GM18520 (cell line): ENCODE data around the gene CFD.
"Not testable (repeated sequence)": the region's sequence is repeated elsewhere in the genome, so short reads cannot be mapped to it uniquely, and the experiment has no call there.

ENCODE experiments used
- ATAC-seq: cut with Tn5 transposase; IDR thresholded peaks from one replicate; pipeline ENCODE4 v1.9.1; 2021; ENCODE audit not compliant: unreplicated experiment

The CFD gene

DNA sequence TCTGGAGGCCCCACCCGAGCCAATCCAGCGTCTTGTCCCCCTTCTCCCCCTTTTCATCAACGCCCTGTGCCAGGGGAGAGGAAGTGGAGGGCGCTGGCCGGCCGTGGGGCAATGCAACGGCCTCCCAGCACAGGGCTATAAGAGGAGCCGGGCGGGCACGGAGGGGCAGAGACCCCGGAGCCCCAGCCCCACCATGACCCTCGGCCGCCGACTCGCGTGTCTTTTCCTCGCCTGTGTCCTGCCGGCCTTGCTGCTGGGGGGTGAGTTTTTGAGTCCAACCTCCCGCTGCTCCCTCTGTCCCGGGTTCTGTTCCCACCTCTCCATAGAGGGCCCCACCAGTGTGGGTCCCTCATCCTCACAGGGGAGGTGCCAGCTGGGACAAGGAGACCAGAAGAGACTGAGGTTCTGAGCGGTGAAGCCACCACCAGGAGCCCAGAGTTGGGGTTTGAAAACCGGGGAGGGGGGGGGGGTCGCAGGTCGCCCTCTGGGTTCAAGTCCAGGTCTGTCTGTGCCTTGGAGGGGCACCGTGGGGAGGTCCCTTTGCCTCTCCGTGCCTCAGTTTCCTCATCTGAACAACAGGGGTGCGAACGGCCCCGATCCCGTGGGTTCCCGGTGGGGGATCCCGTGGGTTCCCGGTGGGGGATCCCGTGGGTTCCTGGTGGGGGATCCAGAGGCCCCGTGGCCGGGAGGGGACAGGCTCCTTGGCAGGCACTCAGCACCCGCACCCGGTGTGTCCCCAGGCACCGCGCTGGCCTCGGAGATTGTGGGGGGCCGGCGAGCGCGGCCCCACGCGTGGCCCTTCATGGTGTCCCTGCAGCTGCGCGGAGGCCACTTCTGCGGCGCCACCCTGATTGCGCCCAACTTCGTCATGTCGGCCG, 7.1 kb upstream of the CFD start, which contains the start of gene ELANE:
ELANE (plus strand) TSS at position 168 of the 878 bp plus-strand sequence; CDS start at position 194, 26 bp downstream.
- no peak for ATAC-seq

DNA sequence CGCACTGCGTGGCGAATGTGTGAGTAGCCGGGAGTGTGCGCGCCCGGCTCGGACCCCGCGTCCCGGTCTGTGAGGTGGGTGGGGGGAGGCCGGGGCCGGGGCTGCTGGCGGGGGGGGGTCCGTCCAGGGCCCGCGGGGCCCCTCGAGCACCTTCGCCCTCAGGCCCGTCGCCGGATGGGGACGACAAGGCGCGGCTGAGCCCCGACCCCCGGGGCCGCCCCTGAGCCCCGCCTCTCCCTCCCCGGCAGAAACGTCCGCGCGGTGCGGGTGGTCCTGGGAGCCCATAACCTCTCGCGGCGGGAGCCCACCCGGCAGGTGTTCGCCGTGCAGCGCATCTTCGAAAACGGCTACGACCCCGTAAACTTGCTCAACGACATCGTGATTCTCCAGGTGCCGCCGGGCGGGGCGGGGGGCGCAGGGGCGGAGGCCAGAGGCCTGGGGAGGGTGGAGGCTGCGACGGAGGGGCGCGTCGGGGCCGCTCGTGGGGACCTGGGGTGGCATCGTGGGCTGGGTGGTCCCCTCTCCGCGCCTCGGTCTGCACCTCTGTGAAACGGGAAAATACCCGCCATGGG, 6.4 kb upstream of the CFD start:
- ATAC-seq = no peak

DNA sequence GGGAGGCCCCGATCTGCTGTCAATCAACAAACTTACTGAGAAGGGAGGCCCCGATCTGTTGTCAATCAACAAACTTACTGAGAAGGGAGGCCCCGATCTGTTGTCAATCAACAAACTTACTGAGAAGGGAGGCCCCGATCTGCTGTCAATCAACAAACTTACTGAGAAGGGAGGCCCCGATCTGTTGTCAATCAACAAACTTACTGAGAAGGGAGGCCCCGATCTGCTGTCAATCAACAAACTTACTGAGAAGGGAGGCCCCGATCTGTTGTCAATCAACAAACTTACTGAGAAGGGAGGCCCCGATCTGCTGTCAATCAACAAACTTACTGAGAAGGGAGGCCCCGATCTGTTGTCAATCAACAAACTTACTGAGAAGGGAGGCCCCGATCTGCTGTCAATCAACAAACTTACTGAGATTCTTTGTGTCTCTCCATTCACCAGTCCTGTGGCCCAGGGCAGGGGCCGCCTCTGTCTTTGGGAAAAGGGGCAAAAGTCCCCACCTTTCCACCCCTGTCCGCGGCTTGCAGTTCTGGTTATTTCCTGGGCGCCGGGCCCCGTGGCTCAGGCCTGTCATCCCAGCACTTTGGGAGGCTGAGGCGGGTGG, 5.7 kb upstream of the CFD start:
- not testable (repeated sequence) for ATAC-seq

DNA sequence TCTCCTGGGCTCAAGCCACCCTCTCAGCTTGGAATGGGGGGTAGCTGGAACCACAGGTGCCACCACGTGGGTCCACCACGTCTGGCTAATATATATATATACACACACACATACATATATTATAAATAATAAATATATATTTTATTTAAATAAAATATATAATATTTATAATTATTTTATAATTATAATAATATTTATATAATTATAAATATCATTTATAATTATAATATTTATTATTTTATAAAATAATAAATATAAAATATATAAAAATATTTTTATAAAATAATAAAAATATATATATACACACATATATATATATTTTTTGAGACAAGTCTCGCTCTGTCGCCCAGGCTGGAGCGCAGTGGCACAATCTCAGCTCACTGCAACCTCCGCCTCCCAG, 4.9 kb upstream of the CFD start:
- ATAC-seq = no peak

DNA sequence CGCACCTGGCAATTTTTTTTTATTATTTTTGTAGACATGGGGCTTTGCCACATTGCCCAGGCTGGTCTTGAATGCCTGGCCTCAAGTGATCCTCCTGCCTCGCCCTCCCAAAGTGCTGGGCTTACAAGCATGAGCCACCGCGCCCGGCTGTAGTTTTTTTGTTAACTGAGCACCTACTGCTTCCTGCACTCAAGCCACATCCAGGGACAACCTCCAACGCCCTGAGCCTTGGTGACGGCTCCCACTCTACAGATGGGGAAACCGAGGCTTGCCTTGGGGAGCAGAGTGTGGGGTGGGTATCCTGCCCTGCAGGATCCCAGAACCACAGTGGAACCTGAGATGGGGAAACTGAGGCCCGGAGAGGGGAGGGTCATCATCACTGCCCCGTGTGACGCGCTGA, 4.3 kb upstream of the CFD start:
- ATAC-seq = no peak

DNA sequence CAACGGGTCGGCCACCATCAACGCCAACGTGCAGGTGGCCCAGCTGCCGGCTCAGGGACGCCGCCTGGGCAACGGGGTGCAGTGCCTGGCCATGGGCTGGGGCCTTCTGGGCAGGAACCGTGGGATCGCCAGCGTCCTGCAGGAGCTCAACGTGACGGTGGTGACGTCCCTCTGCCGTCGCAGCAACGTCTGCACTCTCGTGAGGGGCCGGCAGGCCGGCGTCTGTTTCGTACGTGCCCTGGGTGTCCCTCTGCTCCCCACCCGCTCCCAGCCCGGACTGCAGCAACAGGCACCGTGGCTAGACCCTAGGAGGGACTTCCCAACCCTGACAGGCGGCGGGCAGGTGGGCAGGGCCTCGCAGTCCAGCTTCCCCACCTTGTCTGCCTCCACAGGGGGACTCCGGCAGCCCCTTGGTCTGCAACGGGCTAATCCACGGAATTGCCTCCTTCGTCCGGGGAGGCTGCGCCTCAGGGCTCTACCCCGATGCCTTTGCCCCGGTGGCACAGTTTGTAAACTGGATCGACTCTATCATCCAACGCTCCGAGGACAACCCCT, 3.8 kb upstream of the CFD start:
- no peak for ATAC-seq

DNA sequence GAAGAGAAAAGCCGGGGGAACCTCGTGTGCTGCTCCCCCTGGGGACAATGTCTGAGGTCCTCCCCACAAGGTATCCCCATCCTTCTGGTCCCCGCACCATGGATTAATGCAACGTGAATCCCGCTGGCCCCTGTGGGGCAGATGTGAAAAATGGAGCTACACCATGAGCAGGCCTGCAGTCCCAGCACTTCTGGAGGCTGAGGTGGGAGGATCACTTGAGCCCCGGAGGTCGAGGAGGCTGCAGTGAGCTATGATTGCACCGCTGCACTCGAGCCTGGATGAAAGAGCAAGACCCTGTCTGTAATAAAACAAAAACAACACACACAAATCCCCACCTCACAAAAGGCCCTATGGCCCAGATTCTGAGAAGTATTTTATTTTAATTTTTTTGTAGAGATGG, 1.2 kb upstream of the CFD start:
- no peak for ATAC-seq

DNA sequence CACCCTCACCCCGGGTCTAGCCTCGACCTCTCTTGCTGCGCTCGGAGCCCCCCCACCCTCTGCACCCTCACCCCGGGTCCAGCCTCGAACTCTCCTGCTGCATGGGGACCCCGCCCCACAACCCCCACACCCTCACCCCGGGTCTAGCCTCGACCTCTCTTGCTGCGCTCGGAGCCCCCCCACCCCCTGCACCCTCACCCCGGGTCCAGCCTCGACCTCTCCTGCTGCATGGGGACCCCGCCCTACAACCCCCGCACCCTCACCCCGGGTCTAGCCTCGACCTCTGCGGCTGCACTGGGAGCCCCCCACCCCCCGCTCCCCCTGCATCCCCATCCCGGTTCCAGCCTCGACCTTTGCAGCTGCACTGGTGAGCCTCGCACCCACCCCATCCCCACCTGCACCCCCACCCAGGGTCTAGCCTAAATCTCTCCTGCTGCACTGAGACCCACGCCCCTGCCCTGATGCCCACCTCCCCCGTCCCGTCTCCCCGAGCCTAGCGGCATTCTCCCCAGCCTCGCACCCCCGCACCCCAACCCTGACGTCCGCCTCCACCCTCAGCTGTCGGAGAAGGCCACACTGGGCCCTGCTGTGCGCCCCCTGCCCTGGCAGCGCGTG, 1.8 kb downstream of the CFD start:
- no peak for ATAC-seq

DNA sequence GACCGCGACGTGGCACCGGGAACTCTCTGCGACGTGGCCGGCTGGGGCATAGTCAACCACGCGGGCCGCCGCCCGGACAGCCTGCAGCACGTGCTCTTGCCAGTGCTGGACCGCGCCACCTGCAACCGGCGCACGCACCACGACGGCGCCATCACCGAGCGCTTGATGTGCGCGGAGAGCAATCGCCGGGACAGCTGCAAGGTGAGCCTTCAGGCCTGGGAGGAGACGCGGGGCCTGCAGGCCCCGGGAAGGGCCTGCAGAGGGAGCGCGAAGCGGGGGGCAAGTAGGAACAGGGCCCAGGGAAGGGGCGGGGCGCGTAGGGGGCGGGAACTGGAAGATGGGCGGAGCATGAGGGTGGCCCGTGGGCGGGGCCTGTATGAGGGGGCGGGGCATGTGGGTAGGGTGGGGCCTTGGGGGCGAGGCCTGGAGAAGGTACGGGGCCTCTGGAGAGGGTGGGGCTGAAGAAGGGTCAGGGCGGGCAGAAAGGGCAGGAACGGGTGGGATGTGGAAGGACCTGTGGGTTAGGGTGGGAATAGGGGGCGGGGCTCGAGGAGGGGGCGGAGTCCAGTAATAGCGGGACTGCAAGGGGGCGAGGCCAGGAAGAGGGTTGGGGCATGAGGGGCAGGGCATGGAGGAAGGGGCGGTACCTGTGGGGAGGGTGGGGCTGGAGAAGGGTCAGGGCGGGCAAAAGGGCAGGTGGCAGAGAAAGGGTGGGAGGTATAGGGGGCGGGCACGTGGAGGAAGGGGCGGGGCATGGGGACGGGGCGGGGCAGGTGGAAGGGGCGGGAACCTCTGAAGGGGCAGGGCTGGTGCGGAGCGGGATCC, 2.5 kb downstream of the CFD start:
- no peak for ATAC-seq

DNA sequence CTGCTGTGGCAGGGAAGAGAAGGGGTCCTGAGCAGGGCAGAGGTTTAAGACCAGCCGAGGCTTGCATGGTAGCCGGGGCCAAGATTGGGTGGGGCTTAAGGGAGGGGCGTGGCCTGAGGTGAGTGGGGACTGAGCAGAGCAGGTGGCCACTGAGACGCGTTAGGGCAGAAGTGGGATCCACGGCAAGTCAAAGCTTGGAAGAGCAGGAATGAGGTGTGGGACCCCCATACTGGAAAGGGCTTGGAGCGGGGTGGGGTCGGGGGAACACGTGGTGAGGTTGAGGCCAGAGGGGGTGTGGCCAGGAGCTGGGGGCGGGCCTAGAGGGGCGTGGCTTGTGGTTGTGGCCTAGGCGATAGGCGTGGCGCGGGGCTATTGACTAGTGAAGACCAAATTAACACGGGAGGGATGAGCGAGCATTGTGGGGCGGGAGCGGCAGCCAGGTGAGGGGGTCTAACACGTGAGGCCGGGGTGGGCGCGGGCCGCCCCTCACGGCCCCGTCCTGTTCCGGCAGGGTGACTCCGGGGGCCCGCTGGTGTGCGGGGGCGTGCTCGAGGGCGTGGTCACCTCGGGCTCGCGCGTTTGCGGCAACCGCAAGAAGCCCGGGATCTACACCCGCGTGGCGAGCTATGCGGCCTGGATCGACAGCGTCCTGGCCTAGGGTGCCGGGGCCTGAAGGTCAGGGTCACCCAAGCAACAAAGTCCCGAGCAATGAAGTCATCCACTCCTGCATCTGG, 3.3 kb downstream of the CFD start:
- no peak for ATAC-seq

DNA sequence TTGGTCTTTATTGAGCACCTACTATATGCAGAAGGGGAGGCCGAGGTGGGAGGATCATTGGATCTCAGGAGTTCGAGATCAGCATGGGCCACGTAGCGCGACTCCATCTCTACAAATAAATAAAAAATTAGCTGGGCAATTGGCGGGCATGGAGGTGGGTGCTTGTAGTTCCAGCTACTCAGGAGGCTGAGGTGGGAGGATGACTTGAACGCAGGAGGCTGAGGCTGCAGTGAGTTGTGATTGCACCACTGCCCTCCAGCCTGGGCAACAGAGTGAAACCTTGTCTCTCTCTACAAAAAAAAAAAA, 3.8 kb downstream of the CFD start:
- no peak for ATAC-seq

DNA sequence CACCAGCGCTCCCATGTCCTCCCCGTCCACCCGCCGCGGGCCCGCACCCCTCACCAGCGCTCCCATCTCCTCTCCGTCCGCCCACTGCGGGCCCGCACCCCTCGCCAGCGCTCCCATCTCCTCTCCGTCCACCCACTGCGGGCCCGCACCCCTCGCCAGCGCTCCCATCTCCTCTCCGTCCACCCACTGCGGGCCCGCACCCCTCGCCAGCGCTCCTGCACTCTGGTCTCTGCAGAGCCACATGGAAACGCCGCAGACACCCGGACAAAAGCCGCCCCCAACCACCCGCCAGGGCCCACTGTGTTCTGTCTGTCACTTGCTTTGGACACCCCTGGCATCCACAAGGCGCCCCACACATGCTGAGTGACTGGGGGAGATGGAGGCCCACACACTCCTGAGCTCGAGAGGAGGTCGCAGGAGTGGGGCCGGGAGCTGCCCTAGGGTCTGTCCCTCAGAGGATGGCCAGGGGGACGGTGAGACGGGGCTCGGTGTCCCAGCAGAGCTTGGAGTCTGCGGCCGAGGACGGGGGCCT, 7.4 kb downstream of the CFD start:
- no peak for ATAC-seq

DNA sequence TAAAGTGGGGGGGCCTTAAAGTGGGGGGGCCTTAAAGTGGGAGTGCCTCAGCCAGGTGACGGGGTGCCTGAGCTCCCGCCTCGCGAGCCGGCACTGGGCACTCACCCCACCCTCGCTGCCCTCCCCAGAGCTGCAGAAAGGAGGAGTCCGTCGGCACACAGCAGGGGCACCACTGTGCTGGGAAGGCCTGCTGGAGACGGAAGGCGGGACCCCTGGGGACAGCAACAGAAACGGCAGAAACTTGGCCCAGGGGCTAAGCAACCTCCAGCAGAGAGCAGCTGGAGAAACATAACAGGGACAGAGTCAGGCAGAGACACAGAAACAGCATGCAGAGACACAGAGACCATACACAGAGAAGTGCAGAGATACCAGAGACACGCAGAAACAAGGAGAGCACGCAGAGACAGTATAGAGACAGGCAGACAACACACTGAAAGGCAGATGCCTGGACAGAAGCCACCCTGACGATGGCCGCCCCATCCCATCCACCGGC, 7.9 kb downstream of the CFD start:
- no peak for ATAC-seq

DNA sequence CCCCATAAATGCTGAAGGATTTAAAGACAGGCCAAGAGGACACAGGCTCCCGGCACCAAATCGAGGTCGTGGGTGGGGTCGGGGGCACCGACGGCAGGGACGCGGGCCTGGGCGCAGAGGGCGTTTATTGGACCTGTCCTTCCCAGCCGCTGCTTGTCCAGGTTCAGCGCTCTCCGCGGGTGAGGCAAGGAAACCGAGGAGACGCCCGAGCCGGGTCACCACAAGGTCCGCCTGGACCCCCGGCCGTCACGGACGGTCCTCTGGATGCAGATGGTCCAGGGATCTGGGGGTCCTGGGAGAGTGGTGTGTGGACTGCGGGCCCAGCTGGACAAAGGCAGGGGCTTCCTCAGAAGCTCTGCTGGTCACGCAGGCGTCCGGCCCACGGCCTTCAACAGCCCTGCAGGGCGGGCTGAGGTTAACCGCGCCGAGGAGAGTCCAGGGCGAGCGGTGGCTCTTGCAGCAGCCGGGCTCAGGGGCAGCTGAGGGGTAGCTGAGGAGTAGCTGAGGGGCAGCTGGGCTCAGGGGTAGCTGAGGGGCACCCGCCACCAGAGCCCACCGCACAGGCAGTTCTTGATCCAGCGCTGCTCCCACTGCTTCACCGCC, 8.5 kb downstream of the CFD start:
- ATAC-seq = no peak

DNA sequence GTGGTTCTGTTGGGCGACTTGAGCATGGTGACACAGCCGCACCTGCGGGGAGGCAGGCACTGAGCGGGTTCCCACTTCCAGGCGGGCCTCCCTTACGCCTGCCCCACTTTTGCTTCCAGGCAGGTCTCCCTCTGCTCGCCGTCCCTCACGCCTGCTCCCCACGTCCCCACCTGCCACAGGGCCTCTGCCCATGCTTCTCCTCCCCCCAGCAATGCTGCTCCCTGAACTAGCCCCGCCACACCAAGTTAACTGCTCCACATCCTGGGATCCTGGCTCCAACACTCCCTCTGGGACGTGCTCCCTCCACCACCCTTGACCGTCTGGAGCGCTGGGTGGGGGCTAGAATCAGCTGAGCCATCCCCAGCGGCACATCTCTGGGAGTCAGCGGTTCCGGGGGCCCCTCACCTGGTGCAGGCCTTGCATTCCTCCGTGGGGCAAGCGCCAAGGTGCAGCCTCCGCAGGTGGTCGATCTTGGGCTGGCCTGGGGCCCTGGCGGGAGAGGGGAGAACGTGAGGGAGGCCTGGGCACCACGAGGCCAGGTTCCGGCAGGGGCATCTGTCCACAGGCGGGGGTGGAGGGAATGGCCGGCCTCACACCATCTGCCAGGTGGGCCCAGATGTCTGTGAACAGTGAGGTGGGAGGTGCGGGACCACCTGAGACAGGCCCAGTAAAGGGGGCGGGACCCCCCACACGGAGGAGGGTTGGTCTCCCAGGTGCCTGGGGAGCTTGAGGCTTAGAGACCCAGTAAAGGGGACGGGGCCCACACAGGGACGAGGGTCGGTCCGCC, 9.2 kb downstream of the CFD start:
- ATAC-seq = no peak

DNA sequence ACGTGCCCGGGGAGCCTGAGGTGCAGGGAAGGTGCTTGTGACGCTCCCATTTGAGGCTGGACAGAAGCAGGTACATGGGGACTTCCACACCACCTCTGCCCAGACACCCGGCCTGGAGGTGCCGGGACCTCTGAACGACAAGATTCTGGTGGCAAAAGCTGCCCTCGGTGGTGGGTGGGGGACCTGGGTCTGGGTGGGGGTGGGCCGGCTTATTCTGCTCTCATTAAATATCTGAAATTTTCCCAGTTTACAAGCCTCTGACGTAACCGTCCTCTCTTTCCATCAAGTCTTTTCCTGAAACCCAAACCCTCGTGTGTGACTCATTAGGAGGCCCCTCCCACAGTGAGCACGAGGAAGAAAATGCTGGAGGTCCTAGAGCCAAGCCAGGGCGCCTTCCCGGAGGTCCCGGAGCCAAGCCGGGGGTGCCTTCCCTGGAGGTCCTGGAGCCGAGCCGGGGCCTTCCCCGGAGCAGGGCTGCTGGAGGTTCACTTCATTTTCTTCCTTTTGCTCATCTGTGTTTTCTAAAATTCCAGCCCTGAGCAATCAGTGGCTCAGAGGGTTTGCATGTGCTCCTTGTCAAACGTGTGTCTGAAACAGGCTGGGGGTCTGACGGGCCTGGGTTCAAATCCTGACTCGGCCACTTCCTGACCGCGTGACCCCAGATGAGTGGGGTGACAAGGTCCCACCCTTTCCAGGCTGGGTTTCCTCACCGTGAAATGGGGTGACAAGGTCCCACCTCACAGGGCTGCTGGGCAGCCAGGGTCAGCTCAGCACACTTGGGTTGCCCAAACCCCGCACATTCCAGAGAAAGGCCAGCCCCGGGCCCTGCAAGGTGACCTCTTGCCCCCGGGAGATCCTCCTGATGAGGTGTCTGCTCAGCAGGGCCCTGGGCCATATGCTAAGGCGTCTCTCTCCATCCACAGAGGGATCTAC, 10.0 kb downstream of the CFD start:
- ATAC-seq = no peak

DNA sequence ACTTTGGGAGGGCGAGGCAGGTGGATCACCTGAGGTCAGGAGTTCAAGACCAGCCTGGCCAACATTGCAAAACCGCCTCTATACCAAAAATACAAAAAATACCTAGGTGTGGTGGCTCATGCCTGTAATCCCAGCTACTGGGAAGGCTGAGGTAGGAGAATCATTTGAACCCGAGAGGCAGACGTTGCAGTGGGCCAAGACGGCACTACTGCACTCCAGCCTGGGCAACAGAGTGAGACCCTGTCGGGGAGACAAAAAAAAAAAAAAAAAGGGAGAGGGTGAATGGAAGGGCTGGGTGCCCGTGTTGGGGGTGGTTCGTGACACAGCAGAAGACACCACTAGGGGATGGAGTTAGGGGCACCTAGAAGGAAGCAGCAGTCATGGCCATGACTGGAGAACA, 10.8 kb downstream of the CFD start:
- ATAC-seq = no peak
